Adipocyte (in vitro differentiated cells): ENCODE results near the gene TTC21A.

ENCODE experiments used
- DNase-seq: peaks from one replicate; pipeline ENCODE4 v3.0.0-alpha.2; 2015; ENCODE audit warnings: low read depth
- H3K27me3 ChIP-seq: replicated peaks from 2 replicates; pipeline ENCODE4 v1.7.0; 2013; ENCODE audit warnings: mild to moderate bottlenecking, low read length, moderate library complexity; ENCODE audit not compliant: control insufficient read depth, insufficient read depth
- H3K36me3 ChIP-seq: 2 replicates; pipeline ENCODE4 v1.7.0; 2013; ENCODE audit warnings: low read length, mild to moderate bottlenecking, moderate library complexity; ENCODE audit not compliant: control insufficient read depth, insufficient read depth, severe bottlenecking
- H3K4me1 ChIP-seq: 2 replicates; pipeline ENCODE4 v1.7.0; 2013; ENCODE audit warnings: mild to moderate bottlenecking, low read length, moderate library complexity; ENCODE audit not compliant: control insufficient read depth, insufficient read depth
- H3K4me3 ChIP-seq: 2 replicates; pipeline ENCODE4 v1.7.0; 2013; ENCODE audit warnings: mild to moderate bottlenecking, low read length, moderate library complexity
- H3K9ac ChIP-seq: 2 replicates; pipeline ENCODE4 v1.7.0; 2013; ENCODE audit warnings: mild to moderate bottlenecking, low read length, moderate library complexity
- H3K9me3 ChIP-seq: 2 replicates; pipeline ENCODE4 v1.7.0; 2013; ENCODE audit warnings: mild to moderate bottlenecking, low read length, moderate library complexity; ENCODE audit not compliant: control insufficient read depth

Gene TTC21A

GRCh38 chr3:39108200-39108710 lies 775 bp downstream of the TTC21A start:
- Histone ChIP-seq H3K9me3 (no peaks in the 10 kb centered on the region), H3K4me1 (peaks cover 25% of the 10 kb centered on the region), H3K27me3 (no peaks in the 10 kb centered on the region), H3K4me3 (peak overlapping the region; percentile 94), H3K9ac (peak overlapping the region; percentile 93), H3K36me3 (no peaks in the 10 kb centered on the region)
- no peak for DNase-seq

GRCh38 chr3:39109086-39109485 lies 1.6 kb downstream of the TTC21A start:
- no peak overlapping the region for H3K9ac ChIP-seq
- H3K4me3 ChIP-seq, result no peak overlapping the region
- no peaks in the 10 kb centered on the region for H3K27me3 ChIP-seq
- peaks cover 20% of the 10 kb centered on the region for H3K4me1 ChIP-seq
- H3K9me3 ChIP-seq, result no peaks in the 10 kb centered on the region
- no peak for DNase-seq
- H3K36me3 ChIP-seq, result no peaks in the 10 kb centered on the region

GRCh38 chr3:39110041-39110639 lies 2.7 kb downstream of the TTC21A start:
- H3K36me3 ChIP-seq, result no peaks in the 10 kb centered on the region
- H3K4me3 ChIP-seq, result no peak overlapping the region
- no peaks in the 10 kb centered on the region for H3K9me3 ChIP-seq
- H3K4me1 ChIP-seq, result peaks cover 18% of the 10 kb centered on the region
- no peak for DNase-seq
- no peak overlapping the region for H3K9ac ChIP-seq
- no peaks in the 10 kb centered on the region for H3K27me3 ChIP-seq

- Histone ChIP-seq H3K9ac (no peak overlapping the region), H3K27me3 (no peaks in the 10 kb centered on the region), H3K4me1 (peaks cover 6% of the 10 kb centered on the region), H3K4me3 (no peak overlapping the region), H3K9me3 (no peaks in the 10 kb centered on the region), H3K36me3 (no peaks in the 10 kb centered on the region)
- no peak for DNase-seq
Observed at GRCh38 chr3:39112113-39112512, 4.6 kb downstream of the TTC21A start.

- Histone ChIP-seq H3K27me3 (no peaks in the 10 kb centered on the region), H3K9ac (no peak overlapping the region), H3K9me3 (no peaks in the 10 kb centered on the region), H3K4me3 (no peak overlapping the region), H3K4me1 (peaks cover 6% of the 10 kb centered on the region), H3K36me3 (no peaks in the 10 kb centered on the region)
- no peak for DNase-seq
Observed at GRCh38 chr3:39112535-39112934, 5.1 kb downstream of the TTC21A start.

GRCh38 chr3:39113291-39113690 lies 5.8 kb downstream of the TTC21A start:
- Histone ChIP-seq H3K27me3 (no peaks in the 10 kb centered on the region), H3K36me3 (no peaks in the 10 kb centered on the region), H3K9ac (no peak overlapping the region), H3K4me1 (peaks cover under 1% of the 10 kb centered on the region), H3K4me3 (no peak overlapping the region), H3K9me3 (no peaks in the 10 kb centered on the region)
- no peak for DNase-seq

- Histone ChIP-seq H3K9ac (no peak overlapping the region), H3K4me1 (no peaks in the 10 kb centered on the region), H3K27me3 (no peaks in the 10 kb centered on the region), H3K4me3 (no peak overlapping the region), H3K36me3 (no peaks in the 10 kb centered on the region), H3K9me3 (no peaks in the 10 kb centered on the region)
- DNase-seq, result no peak
Observed at GRCh38 chr3:39114456-39114855, 7.0 kb downstream of the TTC21A start.

GRCh38 chr3:39115870-39116269 lies 8.4 kb downstream of the TTC21A start:
- H3K9ac ChIP-seq, result no peak overlapping the region
- H3K36me3 ChIP-seq, result no peaks in the 10 kb centered on the region
- H3K9me3 ChIP-seq, result no peaks in the 10 kb centered on the region
- H3K4me3 ChIP-seq, result no peak overlapping the region
- H3K4me1 ChIP-seq, result no peaks in the 10 kb centered on the region
- no peaks in the 10 kb centered on the region for H3K27me3 ChIP-seq
- DNase-seq, result no peak

- Histone ChIP-seq H3K4me3 (no peak overlapping the region), H3K4me1 (no peaks in the 10 kb centered on the region), H3K36me3 (no peaks in the 10 kb centered on the region), H3K27me3 (no peaks in the 10 kb centered on the region), H3K9me3 (no peaks in the 10 kb centered on the region), H3K9ac (no peak overlapping the region)
- DNase-seq, result no peak
Observed at GRCh38 chr3:39118079-39118478, 10.6 kb downstream of the TTC21A start.

- H3K9ac ChIP-seq, result no peak overlapping the region
- H3K36me3 ChIP-seq, result no peaks in the 10 kb centered on the region
- H3K27me3 ChIP-seq, result no peaks in the 10 kb centered on the region
Observed at GRCh38 chr3:39118931-39119660, 11.6 kb downstream of the TTC21A start.

GRCh38 chr3:39121621-39122020 lies 14.1 kb downstream of the TTC21A start:
- no peaks in the 10 kb centered on the region for H3K27me3 ChIP-seq
- no peak for DNase-seq
- H3K9me3 ChIP-seq, result no peaks in the 10 kb centered on the region
- H3K4me1 ChIP-seq, result peaks cover 9% of the 10 kb centered on the region
- no peaks in the 10 kb centered on the region for H3K36me3 ChIP-seq
- H3K9ac ChIP-seq, result no peak overlapping the region
- H3K4me3 ChIP-seq, result no peak overlapping the region

More at GRCh38 chr3:39118931-39119660, 11.6 kb downstream of the TTC21A start:
- Histone ChIP-seq H3K9me3 (no peaks in the 10 kb centered on the region), H3K4me1 (no peaks in the 10 kb centered on the region), H3K4me3 (no peak overlapping the region)
- no peak for DNase-seq
